B cell (primary cell): ENCODE data around the gene ASB2. TPM values are rescaled to one million over a fixed set of nuclear protein-coding genes. Genes with fewer than 3 reads are reported as not detected.

ENCODE experiments used
- ATAC-seq: fragments of 200-7000 bp; cut with Tn5 transposase; one replicate; pipeline ENCODE4 v1.10.0; 2021; ENCODE audit warnings: low read depth, mild to moderate bottlenecking, moderate number of reproducible peaks, moderate library complexity
- CTCF ChIA-PET: fragments of 350-600 bp; sonication (Branson Sonifier 250); formaldehyde crosslinking; loops from one replicate; lab custom pipeline; 2021; ENCODE audit warnings: antibody characterized with exemption, inconsistent platforms; lab: Charles Lee
- POLR2A ChIA-PET: fragments of 350-600 bp; sonication (Branson Sonifier 250); formaldehyde crosslinking; loops from one replicate; lab custom pipeline; 2021; ENCODE audit warnings: antibody characterized with exemption; lab: Charles Lee
- DNase-seq: peaks from one replicate; pipeline ENCODE4 v3.0.0; 2013
- H2AFZ ChIP-seq: 2 replicates; pipeline ENCODE4 v1.6.1; 2012; ENCODE audit warnings: mild to moderate bottlenecking, low read depth, low read length; ENCODE audit not compliant: insufficient read depth, poor library complexity, severe bottlenecking
- H3K27ac ChIP-seq, 2 donors: 1 replicate in 1 of 2; 2 replicates in 1 of 2; pipeline ENCODE4 v1.5.1; 2012 to 2013; ENCODE audit warnings: low read length in 2 of 2, mild to moderate bottlenecking in 2 of 2, moderate library complexity in 1 of 2
- H3K27me3 ChIP-seq, 4 experiments: fragments of 200-600 bp in 1 of 4; sonication (generic) in 1 of 4; replicated peaks in 1 of 4; 1 replicate in 2 of 4; 2 replicates in 2 of 4; pipeline versions ENCODE4 v1.6.1 to v1.7.0; 2013 to 2016; ENCODE audit warnings: low read length in 3 of 4, mild to moderate bottlenecking in 2 of 4, mixed read lengths in 1 of 4, moderate library complexity in 1 of 4; ENCODE audit not compliant: insufficient read depth in 4 of 4, control insufficient read depth in 3 of 4; ENCODE audit errors: control extremely low read depth in 1 of 4
- H3K36me3 ChIP-seq, 2 experiments: replicated peaks in 1 of 2; 1 replicate in 1 of 2; 2 replicates in 1 of 2; pipeline versions ENCODE4 v1.6.1 to v1.7.1; 2013; ENCODE audit warnings: low read length in 1 of 2; ENCODE audit not compliant: insufficient read depth in 2 of 2, control insufficient read depth in 1 of 2; ENCODE audit errors: control extremely low read depth in 1 of 2, extremely low read depth in 1 of 2
- H3K4me1 ChIP-seq, 2 donors: fragments of 200-600 bp in 1 of 2; sonication (generic) in 1 of 2; 1 replicate in 1 of 2; 2 replicates in 1 of 2; pipeline versions ENCODE4 v1.5.1 to v1.6.1; 2013 to 2017; ENCODE audit warnings: low read length in 2 of 2; ENCODE audit not compliant: control insufficient read depth in 2 of 2, insufficient read depth in 2 of 2
- H3K4me2 ChIP-seq: replicated peaks from 2 replicates; pipeline ENCODE3; 2012; ENCODE audit warnings: mild to moderate bottlenecking, low read depth, low read length; ENCODE audit not compliant: poor library complexity, severe bottlenecking
- H3K4me3 ChIP-seq, 5 experiments: fragments of 200-600 bp in 1 of 5; sonication (generic) in 1 of 5; 1 replicate in 3 of 5; 2 replicates in 2 of 5; pipeline versions ENCODE4 v1.5.1 to v1.7.0; 2011 to 2016; ENCODE audit warnings: low read length in 4 of 5, mild to moderate bottlenecking in 4 of 5, low read depth in 2 of 5, control low read depth in 1 of 5, moderate library complexity in 1 of 5; ENCODE audit not compliant: insufficient read depth in 1 of 5; ENCODE audit errors: control extremely low read depth in 1 of 5, extremely low read depth in 1 of 5
- H3K79me2 ChIP-seq: fragments of 200-600 bp; sonication (generic); one replicate; pipeline ENCODE4 v1.6.0; 2016; ENCODE audit warnings: low read length; ENCODE audit not compliant: control insufficient read depth, insufficient read depth
- H3K9ac ChIP-seq: fragments of 200-600 bp; sonication (generic); 2 replicates; pipeline ENCODE4 v1.6.1; 2017; ENCODE audit warnings: mild to moderate bottlenecking, low read length, moderate library complexity
- H3K9me3 ChIP-seq, 3 donors: one replicate each; pipeline versions ENCODE4 v1.6.1 to v1.7.1; 2013; ENCODE audit warnings: low read length in 2 of 3; ENCODE audit not compliant: control insufficient read depth in 2 of 3, insufficient read depth in 1 of 3; ENCODE audit errors: control extremely low read depth in 1 of 3
- H4K20me1 ChIP-seq: 2 replicates; pipeline ENCODE4 v1.6.0; 2012; ENCODE audit warnings: mild to moderate bottlenecking, low read length; ENCODE audit not compliant: insufficient read depth, control insufficient read depth, poor library complexity, severe bottlenecking
- H3K27ac Mint-ChIP-seq: one replicate; pipeline ENCODE4 v1.8.0; 2021; ENCODE audit warnings: mixed read lengths
- H3K27me3 Mint-ChIP-seq: one replicate; pipeline ENCODE4 v1.8.0; 2021; ENCODE audit warnings: mixed read lengths
- H3K4me1 Mint-ChIP-seq: one replicate; pipeline ENCODE4 v1.8.0; 2021; ENCODE audit warnings: mixed read lengths
- H3K4me3 Mint-ChIP-seq: one replicate; pipeline ENCODE4 v1.8.0; 2021; ENCODE audit warnings: mixed read lengths
- H3K9me3 Mint-ChIP-seq: one replicate; pipeline ENCODE4 v1.8.0; 2022; ENCODE audit warnings: mixed read lengths; ENCODE audit not compliant: insufficient read depth
- EZH2 ChIP-seq: IDR thresholded peaks from 2 replicates; pipeline ENCODE4 v1.6.1; 2012; ENCODE audit warnings: borderline replicate concordance, low read depth, mild to moderate bottlenecking, moderate library complexity, low read length; ENCODE audit not compliant: insufficient read depth, poor library complexity, severe bottlenecking
- WGBS: methylation state at CpG from one replicate; pipeline ENCODE4 v1.1.5; 2013; ENCODE audit warnings: missing lambda C conversion rate; ENCODE audit not compliant: insufficient coverage; 5-methylcytosine and 5-hydroxymethylcytosine counted together
- intact Hi-C: fragments of 100-400 bp; cut with micrococcal nuclease; formaldehyde crosslinking; loops from one replicate; pipeline ENCODE4 v1.10.0; 2022
- polyA plus RNA-seq: library from polyadenylated mRNA; depleted of rRNA; stranded (reverse); fragments of >200 nt; gene quantifications from 2 replicates; pipeline ENCODE4 v1.2.3, GENCODE V29; 2012
- total RNA-seq, 2 donors: library from RNA; stranded (reverse); fragments of 120-200 nt in 1 of 2; gene quantifications; 1 replicate in 1 of 2; 2 replicates in 1 of 2; pipeline versions ENCODE4 v1.2.3 to v1.2.4, GENCODE V29; 2013 to 2022
- TF ChIP-seq, protein P1 (sequence below): fragments of 200-600 bp; IDR thresholded peaks from one replicate; pipeline ENCODE4 v1.8.0; 2022; ENCODE audit warnings: antibody characterized with exemption, mild to moderate bottlenecking

ASB2 gene
- total and polyA plus RNA-seq, 2 donors (not counting 1 experiment from before 2014, with no cell fraction given): 1.5 to 2.7 TPM

DNA sequence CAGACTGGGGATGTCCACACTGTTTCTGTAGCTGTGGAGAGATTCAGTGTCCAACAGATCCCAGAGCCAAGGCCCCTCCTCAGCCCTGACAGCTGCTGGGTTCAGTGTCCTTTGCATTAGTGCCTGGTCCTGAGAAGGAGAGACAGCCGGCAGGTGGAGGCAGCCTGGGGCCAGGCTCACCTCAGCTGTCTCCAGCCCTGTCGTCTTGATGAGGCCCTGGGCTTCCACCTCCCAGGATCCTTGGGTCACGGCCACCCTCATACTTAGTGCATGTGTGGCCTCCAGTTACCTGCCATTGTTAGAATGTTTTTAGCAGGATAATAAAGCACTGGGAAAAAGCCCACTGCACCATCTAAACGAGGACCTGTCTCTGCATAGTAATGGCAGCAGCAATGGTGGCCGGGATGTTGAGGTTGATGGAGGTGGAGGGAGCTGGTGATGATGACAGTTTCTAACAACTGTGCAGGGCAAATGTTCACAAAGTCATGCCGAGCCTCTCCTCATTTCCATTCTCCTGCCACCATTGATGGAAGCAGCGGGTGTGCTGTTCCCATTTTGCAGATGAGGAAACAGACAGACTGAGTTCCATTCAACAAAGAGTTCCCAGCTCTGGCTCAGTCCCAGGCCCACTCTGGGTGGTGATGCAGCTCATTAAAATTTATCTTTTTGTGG is 17.7 kb downstream of the ASB2 start:
- WGBS: 95% methylated on average over 3 of the region's 7 CpGs
- H4K20me1 ChIP-seq: no peaks in the 10 kb centered on the region
- Mint-ChIP-seq H3K9me3 (no peaks in the 10 kb centered on the region), H3K4me3 (peak overlapping the region; percentile 78), H3K27me3 (no peaks in the 10 kb centered on the region), H3K4me1 (peaks cover 89% of the 10 kb centered on the region), H3K27ac (peak overlapping the region; percentile 95)
- CTCF ChIA-PET: interaction anchor here (1.0 to 37.7 kb wide), 3 partner anchors 11 to 42 kb away, joined by 6 to 1036 read pairs (median 117); no protein-coding TSS in a partner anchor
- H3K4me1 ChIP-seq: peaks cover 96 to 97% of the 10 kb centered on the region in 2 donors
- peaks cover 10% of the 10 kb centered on the region for H3K79me2 ChIP-seq
- TF ChIP-seq, protein P1, sequence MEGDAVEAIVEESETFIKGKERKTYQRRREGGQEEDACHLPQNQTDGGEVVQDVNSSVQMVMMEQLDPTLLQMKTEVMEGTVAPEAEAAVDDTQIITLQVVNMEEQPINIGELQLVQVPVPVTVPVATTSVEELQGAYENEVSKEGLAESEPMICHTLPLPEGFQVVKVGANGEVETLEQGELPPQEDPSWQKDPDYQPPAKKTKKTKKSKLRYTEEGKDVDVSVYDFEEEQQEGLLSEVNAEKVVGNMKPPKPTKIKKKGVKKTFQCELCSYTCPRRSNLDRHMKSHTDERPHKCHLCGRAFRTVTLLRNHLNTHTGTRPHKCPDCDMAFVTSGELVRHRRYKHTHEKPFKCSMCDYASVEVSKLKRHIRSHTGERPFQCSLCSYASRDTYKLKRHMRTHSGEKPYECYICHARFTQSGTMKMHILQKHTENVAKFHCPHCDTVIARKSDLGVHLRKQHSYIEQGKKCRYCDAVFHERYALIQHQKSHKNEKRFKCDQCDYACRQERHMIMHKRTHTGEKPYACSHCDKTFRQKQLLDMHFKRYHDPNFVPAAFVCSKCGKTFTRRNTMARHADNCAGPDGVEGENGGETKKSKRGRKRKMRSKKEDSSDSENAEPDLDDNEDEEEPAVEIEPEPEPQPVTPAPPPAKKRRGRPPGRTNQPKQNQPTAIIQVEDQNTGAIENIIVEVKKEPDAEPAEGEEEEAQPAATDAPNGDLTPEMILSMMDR: no peak
- TF ChIP-seq EZH2: no peak
- no peaks in the 10 kb centered on the region for H3K36me3 ChIP-seq
- peak overlapping the region; percentile 36 for H3K9ac ChIP-seq
- intact Hi-C loops: loop anchor here (1.0 to 5.0 kb wide), 3 partner anchors 9 to 174 kb away; no protein-coding TSS in a partner anchor
- no peak for ATAC-seq
- H3K4me2 ChIP-seq: peak overlapping the region; percentile 72
- POLR2A ChIA-PET: interaction anchor here (0.8 to 3.3 kb wide), 3 partner anchors 9 to 19 kb away, joined by 3 to 12 read pairs (median 10); no protein-coding TSS in a partner anchor
- peak overlapping the region; percentile 68 to 75 for H3K27ac ChIP-seq
- H2AFZ ChIP-seq: peak overlapping the region; percentile 23
- no peaks in the 10 kb centered on the region for H3K27me3 ChIP-seq
- no peaks in the 10 kb centered on the region for H3K9me3 ChIP-seq
- DNase-seq: no peak
- H3K4me3 ChIP-seq: peak overlapping the region in 1 of 5 experiments; percentile 19
